ENCODE data around the gene NACC2.

Gene NACC2

DNA sequence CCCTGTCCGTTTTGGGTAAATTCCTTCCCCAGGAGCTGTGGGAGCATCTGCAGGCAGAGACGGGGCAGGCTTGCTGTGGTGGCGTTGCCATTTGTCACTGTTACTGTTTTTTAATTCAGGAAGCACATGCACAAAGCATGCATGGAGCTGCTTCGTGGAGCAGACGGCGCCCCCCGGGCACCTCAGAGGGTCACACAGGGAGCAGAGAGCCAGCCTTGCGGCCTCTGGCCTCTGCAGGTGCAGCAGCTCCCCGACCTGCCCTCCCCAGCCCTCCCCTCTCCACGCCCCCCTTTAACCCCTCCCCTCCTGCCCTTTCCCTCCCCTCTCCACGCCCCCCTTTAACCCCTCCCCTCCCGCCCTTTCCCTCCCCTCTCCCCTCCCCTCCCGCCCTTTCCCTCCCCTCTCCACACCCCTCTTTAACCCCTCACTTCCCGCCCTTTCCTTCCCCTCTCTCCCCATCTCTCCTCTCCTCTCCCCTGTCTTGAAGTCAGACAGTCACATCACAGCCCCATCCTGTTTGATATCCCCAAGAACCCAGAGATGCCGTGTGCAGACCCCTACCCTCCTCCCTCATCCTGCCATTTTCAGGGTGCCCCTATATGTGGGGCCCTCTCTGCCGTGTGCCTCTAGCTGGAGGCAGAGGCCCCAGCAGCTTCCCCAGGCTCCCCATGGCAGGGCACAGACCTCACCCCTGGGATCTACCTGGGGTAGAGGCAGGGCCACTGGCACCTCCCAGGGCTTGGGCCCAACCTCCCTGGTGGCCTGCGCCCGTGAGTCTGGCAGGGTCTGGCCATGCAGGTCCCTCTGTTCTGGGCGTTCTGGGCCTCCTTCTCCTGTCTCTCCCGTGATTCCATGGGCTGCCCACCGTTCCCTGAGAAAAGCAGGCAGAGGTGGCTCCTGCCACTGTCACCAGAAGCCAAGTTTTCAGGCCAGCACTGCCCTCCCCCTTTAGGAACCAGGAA lies 104.3 kb downstream of the NACC2 start:
- peak; percentile 67 for DNase-seq

- DNase-seq, result no peak
Measured at GRCh38 chr9:135989722-135990467, 105.2 kb downstream of the NACC2 start.

GRCh38 chr9:135989157-135989556 lies 105.9 kb downstream of the NACC2 start:
- no peak for DNase-seq

DNA sequence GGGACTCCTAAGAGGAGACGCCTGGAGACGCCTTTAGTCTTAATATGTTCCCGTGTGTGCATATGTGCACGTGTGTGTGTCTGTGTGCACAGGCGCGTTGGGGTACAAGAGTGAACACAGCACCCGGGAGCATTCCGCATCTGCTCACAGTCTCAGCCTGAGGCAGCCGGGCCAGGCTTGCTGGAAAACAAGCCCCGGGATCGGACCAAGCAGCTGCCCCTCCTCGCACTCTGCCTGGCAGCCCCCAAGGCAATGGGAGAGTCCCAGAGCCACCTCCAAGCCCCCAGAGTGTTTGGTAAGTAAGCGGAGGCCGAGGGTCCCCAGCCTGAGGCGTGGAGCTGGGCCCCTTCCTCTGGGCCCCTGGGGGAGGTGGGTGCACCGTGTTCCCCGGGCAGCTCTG lies 106.6 kb downstream of the NACC2 start:
- no peak for DNase-seq

DNA sequence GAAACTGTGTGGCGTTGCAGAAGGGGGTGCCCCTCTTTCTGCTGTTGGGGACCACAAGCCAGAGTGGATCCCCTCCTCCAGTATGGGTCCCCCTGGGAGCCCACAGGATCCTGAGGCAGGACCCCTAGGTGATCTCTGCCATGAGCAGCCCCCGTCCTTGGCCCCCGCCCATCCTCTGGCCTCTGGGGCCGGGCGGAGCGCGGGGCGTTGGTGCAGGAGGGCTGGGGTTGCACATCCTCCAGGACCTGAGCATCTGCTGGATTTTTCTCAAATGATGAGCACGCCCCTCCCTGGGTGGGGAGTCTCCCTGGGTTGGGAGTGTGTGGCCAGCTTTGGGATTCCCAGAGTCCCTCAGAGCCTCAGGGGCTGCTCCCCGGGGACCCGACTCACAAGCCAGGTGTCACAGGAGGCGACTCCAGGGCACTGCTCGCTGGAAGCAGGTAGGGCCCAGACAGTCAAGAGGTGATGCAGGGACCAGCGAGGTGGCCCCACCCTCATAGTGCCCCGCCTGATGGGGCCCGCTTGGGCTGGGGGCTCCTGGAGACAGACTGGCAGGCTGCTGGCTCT lies 107.2 kb downstream of the NACC2 start:
- no peak for DNase-seq

- no peak for DNase-seq
Measured at GRCh38 chr9:135986605-135987004, 108.5 kb downstream of the NACC2 start.

DNA sequence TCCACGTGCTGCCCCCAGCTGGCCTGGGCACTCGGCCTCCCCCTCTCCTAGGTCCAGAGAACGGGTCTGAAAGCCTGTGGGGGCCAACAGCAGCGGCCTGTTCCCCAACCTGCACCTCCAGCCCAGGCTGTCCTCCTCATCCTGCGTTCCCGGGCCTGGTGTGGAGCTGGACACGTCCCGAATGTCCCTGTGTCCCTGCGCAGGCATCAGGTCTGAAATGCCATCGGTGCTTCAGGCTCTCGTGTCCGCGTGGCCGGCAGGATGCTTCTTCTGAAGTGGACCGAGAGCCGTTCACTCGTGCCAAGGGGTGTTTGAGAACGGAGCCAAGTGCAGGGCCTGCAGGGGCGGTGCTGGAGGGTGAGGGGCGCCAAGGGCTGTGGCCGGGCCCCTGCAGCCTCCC lies 109.2 kb downstream of the NACC2 start:
- DNase-seq, result no peak

DNA sequence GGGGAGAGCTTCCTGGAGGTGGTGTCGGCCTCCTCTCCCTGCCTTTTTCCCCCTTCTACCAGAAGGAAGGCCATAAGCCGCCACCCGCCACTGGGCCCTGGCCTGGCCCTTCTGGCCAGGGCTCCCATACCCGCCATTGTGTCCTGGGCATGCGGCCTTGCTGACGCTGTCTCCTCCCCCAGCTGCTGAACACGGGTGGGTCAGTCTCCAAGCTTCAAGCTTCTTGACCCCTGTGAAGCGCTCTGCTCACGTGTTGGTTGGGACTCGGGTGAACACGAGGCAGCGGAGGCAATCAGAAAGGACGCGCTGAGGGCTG lies 109.7 kb downstream of the NACC2 start:
- no peak for DNase-seq

GRCh38 chr9:135984072-135984710 lies 110.9 kb downstream of the NACC2 start:
- no peak for DNase-seq

DNA sequence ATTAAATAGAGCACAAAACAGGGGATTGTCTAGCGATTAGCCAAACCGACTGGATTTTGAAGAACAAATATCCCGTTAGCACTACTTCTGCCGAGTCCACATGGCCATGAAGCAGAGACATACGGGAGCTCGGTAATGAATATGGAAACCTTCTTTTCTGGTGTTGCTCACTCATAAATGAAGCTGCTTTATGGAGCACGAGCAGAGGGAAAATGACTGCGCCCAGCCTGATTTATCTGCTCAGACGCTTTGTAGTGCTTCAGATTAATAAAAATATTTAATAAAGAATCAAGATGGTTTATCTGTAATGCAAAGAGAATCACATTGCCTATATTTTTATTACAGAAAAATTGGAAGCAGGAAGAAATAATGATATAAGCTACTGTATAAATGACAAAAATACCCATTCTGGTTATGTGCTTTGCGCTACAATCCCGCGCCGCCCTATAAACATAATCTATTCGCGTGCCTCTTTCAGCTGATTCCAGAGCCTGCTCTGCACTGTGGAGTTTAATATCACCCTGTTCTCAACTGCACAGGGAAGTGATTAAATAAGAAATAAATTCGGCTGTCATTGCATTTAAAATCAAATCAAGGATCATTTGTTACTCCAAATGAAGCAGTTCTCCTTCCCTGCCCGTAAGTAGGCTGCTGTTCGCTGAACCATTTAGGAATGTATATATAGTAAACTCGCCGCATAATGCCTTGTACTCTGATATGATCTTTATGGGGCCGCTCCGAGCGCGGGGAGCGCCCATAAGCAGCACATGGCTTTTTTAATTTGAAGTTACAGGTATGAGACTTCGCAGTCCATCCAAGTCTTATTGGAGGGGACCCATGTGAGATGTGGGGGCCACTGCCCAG lies 111.6 kb downstream of the NACC2 start:
- DNase-seq, result no peak

- DNase-seq, result no peak
Measured at GRCh38 chr9:135982499-135983207, 112.4 kb downstream of the NACC2 start.

DNA sequence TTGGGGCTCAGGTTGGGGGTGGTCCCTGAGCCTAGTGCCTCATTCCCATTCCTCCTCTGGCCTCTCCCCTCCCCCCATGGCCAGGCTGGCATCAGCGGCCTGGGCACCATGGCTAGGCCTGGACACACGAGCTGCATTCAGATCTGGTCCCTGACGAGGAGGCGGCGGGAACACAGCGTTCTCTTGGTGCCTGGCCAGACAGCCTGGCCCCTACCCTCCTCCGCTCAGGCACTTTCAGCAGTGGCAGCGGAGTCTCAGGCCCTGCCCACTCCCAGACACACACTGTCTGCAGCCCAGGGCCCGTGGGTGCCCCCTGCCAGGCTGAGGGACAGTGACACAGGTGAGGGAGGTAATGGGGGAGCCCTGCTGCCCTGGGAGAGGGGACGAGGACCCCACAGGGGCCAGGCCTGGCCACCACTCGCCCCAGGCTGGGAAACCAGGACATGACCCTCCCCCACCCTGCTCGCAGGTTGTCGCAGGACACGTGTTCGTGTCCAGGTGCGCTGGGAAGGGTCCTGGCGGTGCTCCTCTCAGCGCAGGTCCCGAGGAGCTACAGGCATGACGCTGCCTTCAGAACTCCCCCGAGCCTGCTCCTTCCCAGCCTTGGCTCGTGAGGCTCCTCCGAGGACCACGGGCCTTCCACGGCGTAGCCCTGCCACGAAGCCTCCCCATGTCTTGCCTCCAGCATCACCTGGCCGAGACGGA lies 114.0 kb downstream of the NACC2 start:
- DNase-seq, result no peak

DNA sequence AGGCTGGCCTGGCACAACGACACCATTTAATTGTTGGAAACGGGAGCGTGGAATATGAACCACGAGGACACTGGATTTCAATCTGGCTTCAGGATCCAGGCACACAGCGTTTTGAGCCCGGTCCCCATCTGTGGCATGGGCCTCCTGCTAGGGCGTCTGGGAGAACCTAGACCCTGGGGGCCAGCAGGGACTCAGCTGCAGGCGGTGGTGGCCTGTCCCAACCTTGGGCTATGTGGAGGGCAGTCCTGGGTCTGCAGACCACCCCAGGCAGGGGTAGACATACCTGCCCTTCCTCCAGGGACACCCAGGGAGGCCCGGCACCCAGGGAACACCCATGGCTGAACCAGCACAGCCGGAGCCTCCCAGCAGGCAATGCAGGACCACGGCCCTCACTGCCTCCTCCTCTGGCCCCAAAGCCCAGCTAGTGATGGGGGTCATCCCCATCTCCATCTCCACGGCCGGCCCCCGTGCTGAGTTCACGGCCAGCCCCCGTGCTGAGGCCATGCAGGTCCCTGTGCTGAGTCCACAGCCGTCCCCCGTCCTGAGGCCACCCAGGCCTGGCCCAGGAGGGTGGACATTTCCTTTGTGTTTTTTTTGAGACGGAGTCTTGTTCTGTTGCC lies 115.4 kb downstream of the NACC2 start:
- DNase-seq, result no peak

DNA sequence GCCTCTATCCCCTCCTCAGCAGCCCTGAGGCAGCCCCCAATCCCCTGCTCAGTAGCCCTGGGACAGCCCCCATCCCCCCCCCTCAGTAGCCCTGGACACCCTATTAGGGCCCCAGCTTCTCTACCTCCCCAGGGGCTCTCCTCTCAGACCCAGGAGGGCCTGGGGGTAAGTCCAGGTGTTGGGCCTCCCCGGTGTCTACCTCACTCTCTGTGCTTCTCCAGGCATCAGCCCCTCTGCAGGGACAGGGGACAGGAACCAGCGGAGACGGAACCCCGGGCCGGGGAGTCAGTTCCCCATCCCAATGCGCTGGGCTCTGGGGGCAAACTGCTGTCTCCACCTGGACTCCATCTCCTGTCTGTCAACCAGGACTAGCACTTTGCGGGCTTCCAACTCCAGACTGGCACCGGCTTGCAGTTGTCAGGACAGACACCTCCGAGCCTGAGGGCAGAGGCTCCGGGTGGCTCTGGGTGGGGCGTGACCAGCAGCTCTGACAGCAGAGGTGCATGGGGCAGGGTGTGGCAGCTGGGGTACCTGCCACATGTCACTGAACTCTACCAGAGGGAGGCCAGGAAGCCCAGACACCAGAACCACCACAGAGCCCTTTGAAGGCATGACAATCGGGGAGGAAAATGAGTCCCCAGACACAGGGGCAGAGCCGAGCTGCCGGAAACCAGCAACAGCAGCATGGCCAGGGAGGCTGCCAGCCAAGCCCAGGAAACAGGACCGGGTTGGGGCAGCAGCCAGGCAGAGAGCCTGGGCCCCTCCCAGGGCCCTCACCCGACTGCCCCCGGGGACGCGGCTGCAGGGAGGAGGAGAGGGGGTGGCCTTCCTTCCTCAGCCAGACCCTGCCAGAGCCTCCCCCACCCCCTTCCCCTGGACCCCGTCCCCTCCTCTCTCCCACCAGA lies 116.2 kb downstream of the NACC2 start:
- peak; percentile 34 for DNase-seq

GRCh38 chr9:135976944-135977343 lies 118.1 kb downstream of the NACC2 start:
- DNase-seq, result no peak

GRCh38 chr9:135976531-135976930 lies 118.6 kb downstream of the NACC2 start:
- DNase-seq, result no peak

- no peak for DNase-seq
Measured at GRCh38 chr9:135975834-135976233, 119.3 kb downstream of the NACC2 start.

DNA sequence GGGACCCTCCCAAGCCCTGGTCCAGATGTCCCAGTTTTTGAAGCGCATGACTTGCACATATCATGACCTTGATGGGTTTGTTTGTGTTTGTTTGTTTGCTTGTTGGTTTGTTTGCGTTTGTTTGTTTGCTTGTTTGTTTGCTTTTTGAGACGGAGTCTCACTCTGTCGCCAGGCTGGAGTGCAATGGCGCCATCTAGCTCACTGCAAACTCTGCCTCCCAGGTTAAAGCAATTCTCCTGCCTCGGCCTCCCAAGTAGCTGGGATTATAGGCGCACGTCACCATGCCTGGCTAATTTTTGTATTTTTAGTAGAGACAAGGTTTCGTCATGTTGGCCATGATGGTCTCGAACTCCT lies 120.9 kb downstream of the NACC2 start:
- no peak for DNase-seq
